ENCODE results near the gene IL17RE. TPM values are rescaled to one million over a fixed set of nuclear protein-coding genes. Genes with fewer than 3 reads are reported as not detected.

IL17RE gene
- total RNA-seq, 2 donors from 2014 or later: 5.7 to 11.9 TPM

- no peak for DNase-seq (ENCODE audit: low spot score)
- TF ChIP-seq CTCF (IDR thresholded peaks at IDR 0.05): no peak
- Histone ChIP-seq H3K4me1 (ENCODE audit: control insufficient read depth in 1 of 2, low read depth in 2 of 2) (no peaks in the 10 kb centered on the region), H3K36me3 (no peaks in the 10 kb centered on the region), H3K4me3 (no peak overlapping the region), H3K27ac (no peak overlapping the region), H3K27me3 (replicated peaks; ENCODE audit: insufficient read depth) (no peaks in the 10 kb centered on the region), H3K9me3 (no peaks in the 10 kb centered on the region)
- ATAC-seq (ENCODE audit: insufficient number of reproducible peaks, low FRiP score, low read depth): no peak
Observed at GRCh38 chr3:9884555-9885165, 18.0 kb upstream of the IL17RE start.

DNA sequence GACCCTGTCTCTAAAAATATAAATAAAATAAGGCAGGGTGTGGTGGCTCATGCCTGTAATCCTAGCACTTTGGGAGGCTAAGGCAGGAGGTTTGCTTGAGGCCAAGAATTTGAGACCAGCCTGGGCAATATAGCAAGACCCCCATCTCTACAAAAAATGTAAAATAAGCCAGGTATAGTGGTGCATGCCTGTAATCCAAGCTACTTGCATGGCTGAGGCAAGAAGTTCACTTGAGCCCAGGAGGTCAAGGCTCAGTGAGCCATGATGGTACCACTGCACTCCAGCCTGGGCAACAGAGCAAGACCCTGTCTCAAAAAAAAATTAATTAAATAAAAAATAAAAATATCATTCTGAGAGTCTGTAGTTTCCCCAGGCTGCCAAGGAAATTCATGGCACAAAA is 16.3 kb upstream of the IL17RE start:
- Histone ChIP-seq H3K4me1 (ENCODE audit: control insufficient read depth in 1 of 2, low read depth in 2 of 2) (peaks cover 4 to 7% of the 10 kb centered on the region in 2 donors), H3K27me3 (replicated peaks; ENCODE audit: insufficient read depth) (no peaks in the 10 kb centered on the region), H3K27ac (no peak overlapping the region), H3K4me3 (no peak overlapping the region), H3K9me3 (no peaks in the 10 kb centered on the region), H3K36me3 (no peaks in the 10 kb centered on the region)
- DNase-seq (ENCODE audit: low spot score) (no peak), ATAC-seq (ENCODE audit: insufficient number of reproducible peaks, low FRiP score, low read depth) (no peak)
- no peak for TF ChIP-seq CTCF (IDR thresholded peaks at IDR 0.05)

- Histone ChIP-seq H3K9me3 (no peaks in the 10 kb centered on the region), H3K4me1 (ENCODE audit: control insufficient read depth in 1 of 2, low read depth in 2 of 2) (peaks cover 8 to 10% of the 10 kb centered on the region in 2 donors), H3K36me3 (no peaks in the 10 kb centered on the region), H3K4me3 (no peak overlapping the region), H3K27ac (no peak overlapping the region), H3K27me3 (replicated peaks; ENCODE audit: insufficient read depth) (no peaks in the 10 kb centered on the region)
- TF ChIP-seq CTCF (IDR thresholded peaks at IDR 0.05): no peak
- DNase-seq (ENCODE audit: low spot score) (no peak), ATAC-seq (ENCODE audit: insufficient number of reproducible peaks, low FRiP score, low read depth) (no peak)
Observed at GRCh38 chr3:9887480-9887879, 15.2 kb upstream of the IL17RE start.

DNA sequence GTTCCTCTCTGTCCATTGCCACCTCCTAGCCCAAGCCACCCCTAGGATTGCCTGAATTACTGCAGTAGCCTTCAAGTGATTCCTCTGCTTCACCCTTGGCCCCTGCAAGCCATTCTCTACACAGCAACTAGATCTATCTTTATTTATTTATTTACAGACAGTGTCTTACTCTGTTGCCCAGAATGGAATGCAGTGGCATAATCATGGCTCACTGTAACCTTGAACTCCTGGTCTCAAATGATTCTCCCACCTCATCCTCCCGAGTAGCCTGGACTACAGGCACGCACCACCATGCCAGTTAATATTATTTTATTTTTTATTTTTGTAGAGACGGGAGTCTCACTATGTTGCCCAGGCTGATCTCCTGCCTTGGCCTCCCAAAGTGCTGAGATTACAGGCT is 14.1 kb upstream of the IL17RE start:
- TF ChIP-seq CTCF (IDR thresholded peaks at IDR 0.05): no peak
- H3K27ac ChIP-seq: no peak overlapping the region
- peaks cover 8 to 10% of the 10 kb centered on the region in 2 donors for H3K4me1 ChIP-seq (ENCODE audit: control insufficient read depth in 1 of 2, low read depth in 2 of 2)
- peaks cover 6% of the 10 kb centered on the region for H3K36me3 ChIP-seq
- ATAC-seq (ENCODE audit: insufficient number of reproducible peaks, low FRiP score, low read depth) (no peak), DNase-seq (ENCODE audit: low spot score) (no peak)
- no peaks in the 10 kb centered on the region for H3K9me3 ChIP-seq
- no peak overlapping the region for H3K4me3 ChIP-seq
- no peaks in the 10 kb centered on the region for H3K27me3 ChIP-seq (replicated peaks; ENCODE audit: insufficient read depth)

GRCh38 chr3:9889405-9889804 is 13.2 kb upstream of the IL17RE start:
- no peak overlapping the region for H3K27ac ChIP-seq
- DNase-seq (ENCODE audit: low spot score) (no peak), ATAC-seq (ENCODE audit: insufficient number of reproducible peaks, low FRiP score, low read depth) (no peak)
- H3K36me3 ChIP-seq: peaks cover 7% of the 10 kb centered on the region
- no peak overlapping the region for H3K4me3 ChIP-seq
- no peaks in the 10 kb centered on the region for H3K27me3 ChIP-seq (replicated peaks; ENCODE audit: insufficient read depth)
- H3K9me3 ChIP-seq: no peaks in the 10 kb centered on the region
- peaks cover 10 to 15% of the 10 kb centered on the region in 2 donors for H3K4me1 ChIP-seq (ENCODE audit: control insufficient read depth in 1 of 2, low read depth in 2 of 2)
- no peak for TF ChIP-seq CTCF (IDR thresholded peaks at IDR 0.05)

All from thoracic aorta (tissue), 2 donors.